ENCODE data around the gene HMGXB3. TPM values are rescaled to one million over a fixed set of nuclear protein-coding genes. Genes with fewer than 3 reads are reported as not detected.
"Not testable (repeated sequence)": the region's sequence is repeated elsewhere in the genome, so short reads cannot be mapped to it uniquely, and the experiment has no call there.

HMGXB3 gene
- total RNA-seq, 2 experiments from 2014 or later: 35.1 to 44.0 TPM

DNA sequence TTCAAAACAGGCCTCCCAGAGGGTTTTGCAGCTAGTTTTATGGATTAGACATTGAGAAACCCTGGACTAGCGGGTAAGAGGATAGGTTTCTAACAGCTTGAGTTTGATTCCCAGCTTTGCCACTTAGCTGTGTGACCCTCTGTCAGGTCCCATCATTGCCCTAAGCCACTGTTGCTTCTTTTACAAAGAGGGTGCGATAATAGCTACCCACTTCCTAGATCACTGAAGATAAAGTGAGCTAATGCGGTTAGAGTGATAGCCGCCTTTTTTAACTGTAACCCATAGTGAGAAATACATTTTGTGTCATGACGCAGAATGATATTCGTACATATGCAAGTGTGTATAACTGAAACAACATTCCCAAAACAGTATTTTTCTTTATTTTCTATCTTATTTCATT is 45.5 kb downstream of the HMGXB3 start:
- ChIA-PET CTCF (ENCODE audit: unreplicated experiment) (no interaction called here), POLR2A (interaction anchor here (1.2 to 1.8 kb wide), 3 partner anchors 11 to 28 kb away, joined by 3 to 6 read pairs (median 3); no protein-coding TSS in a partner anchor)
- H3K4me3 ChIP-seq (ENCODE audit: low read depth, low read length, poor library complexity, severe bottlenecking): no peak overlapping the region
- no peak for TF ChIP-seq EZH2phosphoT487 (IDR thresholded peaks at IDR 0.05; ENCODE audit: borderline replicate concordance, low read depth, low read length)
- TF ChIP-seq, protein P1, sequence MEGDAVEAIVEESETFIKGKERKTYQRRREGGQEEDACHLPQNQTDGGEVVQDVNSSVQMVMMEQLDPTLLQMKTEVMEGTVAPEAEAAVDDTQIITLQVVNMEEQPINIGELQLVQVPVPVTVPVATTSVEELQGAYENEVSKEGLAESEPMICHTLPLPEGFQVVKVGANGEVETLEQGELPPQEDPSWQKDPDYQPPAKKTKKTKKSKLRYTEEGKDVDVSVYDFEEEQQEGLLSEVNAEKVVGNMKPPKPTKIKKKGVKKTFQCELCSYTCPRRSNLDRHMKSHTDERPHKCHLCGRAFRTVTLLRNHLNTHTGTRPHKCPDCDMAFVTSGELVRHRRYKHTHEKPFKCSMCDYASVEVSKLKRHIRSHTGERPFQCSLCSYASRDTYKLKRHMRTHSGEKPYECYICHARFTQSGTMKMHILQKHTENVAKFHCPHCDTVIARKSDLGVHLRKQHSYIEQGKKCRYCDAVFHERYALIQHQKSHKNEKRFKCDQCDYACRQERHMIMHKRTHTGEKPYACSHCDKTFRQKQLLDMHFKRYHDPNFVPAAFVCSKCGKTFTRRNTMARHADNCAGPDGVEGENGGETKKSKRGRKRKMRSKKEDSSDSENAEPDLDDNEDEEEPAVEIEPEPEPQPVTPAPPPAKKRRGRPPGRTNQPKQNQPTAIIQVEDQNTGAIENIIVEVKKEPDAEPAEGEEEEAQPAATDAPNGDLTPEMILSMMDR (conservative IDR thresholded peaks at IDR 0.05; ENCODE audit: low read length): no peak
- no peaks in the 10 kb centered on the region for H3K4me1 ChIP-seq (ENCODE audit: insufficient read depth, low read length, poor library complexity, severe bottlenecking)
- H3K79me2 ChIP-seq (ENCODE audit: insufficient read depth, low read depth, low read length): no peaks in the 10 kb centered on the region
- DNase-seq (ENCODE audit: low spot score): no peak
- no peaks in the 10 kb centered on the region for H3K9me3 ChIP-seq (ENCODE audit: low read length)
- no peaks in the 10 kb centered on the region for H3K9me2 ChIP-seq (ENCODE audit: insufficient read depth, low read length)
- H2AFZ ChIP-seq (ENCODE audit: low read length): no peak overlapping the region
- intact Hi-C loops (cut with micrococcal nuclease; ENCODE audit: unreplicated experiment): no loop called here
- H3K4me2 ChIP-seq (ENCODE audit: low read length): no peak overlapping the region
- H3K27ac ChIP-seq (ENCODE audit: low read depth, low read length, poor library complexity, severe bottlenecking): no peak overlapping the region
- peaks cover 97% of the 10 kb centered on the region for H3K36me3 ChIP-seq (ENCODE audit: insufficient read depth, low read length)
- no peaks in the 10 kb centered on the region; the same call in 1 of the 2 replicates for H4K20me1 ChIP-seq (ENCODE audit: insufficient read depth, low read length)
- BruUV-seq (replicated peaks): no TSS peak

DNA sequence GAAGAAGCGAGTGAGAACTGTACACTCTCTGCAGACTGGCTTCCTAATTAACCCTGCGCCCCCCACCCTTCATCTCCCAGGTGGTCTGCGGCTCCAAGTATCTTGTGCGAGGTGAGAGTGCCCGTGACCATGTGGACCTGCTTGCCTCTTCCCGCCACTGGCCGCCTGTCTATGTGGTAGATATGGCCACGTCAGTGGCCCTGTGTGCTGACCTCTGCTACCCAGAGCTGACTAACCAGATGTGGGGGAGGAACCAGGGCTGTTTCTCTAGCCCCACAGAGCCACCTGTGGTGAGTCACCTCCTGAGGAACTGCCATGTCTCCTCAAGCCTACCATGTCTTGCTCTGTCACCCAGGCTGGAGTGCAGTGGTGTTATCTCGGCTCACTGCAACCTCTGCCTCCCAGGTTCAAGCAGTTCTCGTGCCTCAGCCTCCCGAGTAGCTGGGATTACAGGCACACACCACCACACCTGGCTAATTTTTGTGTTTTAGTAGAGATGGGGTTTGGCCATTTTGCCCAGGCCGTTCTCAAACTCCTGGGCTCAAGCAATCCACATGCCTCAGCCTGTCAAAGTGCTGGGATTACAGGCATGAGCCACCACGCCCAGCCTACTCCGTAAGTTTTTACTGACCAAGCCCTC is 49.8 kb downstream of the HMGXB3 start:
- intact Hi-C loops (cut with micrococcal nuclease; ENCODE audit: unreplicated experiment); H3K27ac ChIP-seq (ENCODE audit: low read depth, low read length, poor library complexity, severe bottlenecking); H3K9me2 ChIP-seq (ENCODE audit: insufficient read depth, low read length); DNase-seq (ENCODE audit: low spot score); H3K4me1 ChIP-seq (ENCODE audit: insufficient read depth, low read length, poor library complexity, severe bottlenecking); H3K79me2 ChIP-seq (ENCODE audit: insufficient read depth, low read depth, low read length); CTCF ChIA-PET (ENCODE audit: unreplicated experiment); H2AFZ ChIP-seq (ENCODE audit: low read length); BruUV-seq (replicated peaks); H3K9me3 ChIP-seq (ENCODE audit: low read length); H3K4me2 ChIP-seq (ENCODE audit: low read length); H4K20me1 ChIP-seq (ENCODE audit: insufficient read depth, low read length); H3K4me3 ChIP-seq (ENCODE audit: low read depth, low read length, poor library complexity, severe bottlenecking): not testable (repeated sequence)
- POLR2A ChIA-PET: interaction anchor here (0.9 kb wide), 1 partner anchor 15 kb away, joined by 3 read pairs; no protein-coding TSS in a partner anchor
- H3K36me3 ChIP-seq (ENCODE audit: insufficient read depth, low read length): peaks cover 95% of the 10 kb centered on the region

GRCh38 chr5:150051657-150052195 is 51.2 kb downstream of the HMGXB3 start:
- no peak for DNase-seq (ENCODE audit: low spot score)
- H4K20me1 ChIP-seq (ENCODE audit: insufficient read depth, low read length): no peaks in the 10 kb centered on the region
- H3K27ac ChIP-seq (ENCODE audit: low read depth, low read length, poor library complexity, severe bottlenecking): no peak overlapping the region
- no peaks in the 10 kb centered on the region for H3K9me3 ChIP-seq (ENCODE audit: low read length)
- no peaks in the 10 kb centered on the region for H3K4me1 ChIP-seq (ENCODE audit: insufficient read depth, low read length, poor library complexity, severe bottlenecking)
- intact Hi-C loops (cut with micrococcal nuclease; ENCODE audit: unreplicated experiment): no loop called here
- no peaks in the 10 kb centered on the region for H3K9me2 ChIP-seq (ENCODE audit: insufficient read depth, low read length)
- no peak overlapping the region for H2AFZ ChIP-seq (ENCODE audit: low read length)
- no peak overlapping the region for H3K4me3 ChIP-seq (ENCODE audit: low read depth, low read length, poor library complexity, severe bottlenecking)
- H3K79me2 ChIP-seq (ENCODE audit: insufficient read depth, low read depth, low read length): no peaks in the 10 kb centered on the region
- H3K36me3 ChIP-seq (ENCODE audit: insufficient read depth, low read length): peaks cover 87% of the 10 kb centered on the region
- ChIA-PET POLR2A (interaction anchor here (0.6 to 0.7 kb wide), 2 partner anchors 307 to 428 kb away, joined by 3 to 5 read pairs; no protein-coding TSS in a partner anchor), CTCF (ENCODE audit: unreplicated experiment) (no interaction called here)
- TF ChIP-seq EZH2phosphoT487 (IDR thresholded peaks at IDR 0.05; ENCODE audit: borderline replicate concordance, low read depth, low read length): no peak
- TF ChIP-seq, protein P1 (conservative IDR thresholded peaks at IDR 0.05; ENCODE audit: low read length): no peak
- H3K4me2 ChIP-seq (ENCODE audit: low read length): no peak overlapping the region
- BruUV-seq (replicated peaks): no TSS peak
